GM23338 (cell line): ENCODE results near the gene PRKCH.

Experiments
- CREB1 ChIP-seq: fragments of 250-450 bp; sonication (Bioruptor Pico); IDR thresholded peaks from 2 replicates; pipeline ENCODE4 v1.5.0; 2020; ENCODE audit warnings: low read depth, mild to moderate bottlenecking, moderate library complexity
- CTCF ChIP-seq, 2 experiments: fragments of 200-600 bp in 1 of 2; sonication (generic) in 1 of 2; conservative IDR thresholded peaks; 2 replicates each; pipeline versions ENCODE4 v1.5.1 to v1.6.1; 2016 to 2017; ENCODE audit warnings: antibody characterized with exemption in 2 of 2, low read depth in 2 of 2, mild to moderate bottlenecking in 2 of 2, moderate library complexity in 1 of 2
- EZH2 ChIP-seq: fragments of 200-600 bp; sonication (generic); IDR thresholded peaks from one replicate; pipeline ENCODE4 v1.8.0; 2017; ENCODE audit warnings: antibody characterized with exemption, mild to moderate bottlenecking, low read depth; ENCODE audit not compliant: unreplicated experiment
- EZH2phosphoT487 ChIP-seq: fragments of 200-600 bp; sonication (generic); IDR thresholded peaks from one replicate; pipeline ENCODE4 v1.8.1; 2018; ENCODE audit warnings: antibody characterized with exemption; ENCODE audit not compliant: unreplicated experiment
- NANOG ChIP-seq: IDR thresholded peaks from 2 replicates; pipeline ENCODE4 v1.6.1; 2016; ENCODE audit warnings: antibody characterized with exemption, borderline replicate concordance

- TF ChIP-seq EZH2 = no peak
- TF ChIP-seq CTCF (conservative IDR thresholded peaks at IDR 0.05; ENCODE audit: low read depth in 2 of 2) = no peak
- TF ChIP-seq CREB1 (CRISPR knock-in tag) = no peak
- no peak for TF ChIP-seq EZH2phosphoT487
- no peak for TF ChIP-seq NANOG
Measured at GRCh38 chr14:61460718-61461611, 139.6 kb downstream of the PRKCH start.
